Stimulated activated CD4-positive, alpha-beta T cell treated with anti-CD3 and anti-CD28 coated beads, Interleukin-1b, Interleukin-23, amount 100 ng/mL, for 1 hour (primary cell): ENCODE results near the gene HBD.
"Not testable (repeated sequence)": the region's sequence is repeated elsewhere in the genome, so short reads cannot be mapped to it uniquely, and the experiment has no call there.

Experiments used
- DNase-seq, 2 donors: peaks; one replicate each; pipeline ENCODE4 v3.0.0-alpha.2; 2020; ENCODE audit warnings: low read depth in 2 of 2

Gene HBD

GRCh38 chr11:5253440-5253839, 19.2 kb upstream of the HBD start:
- DNase-seq, result not testable (repeated sequence)

GRCh38 chr11:5252919-5253265, 18.6 kb upstream of the HBD start:
- no peak for DNase-seq

- no peak for DNase-seq
Observed at GRCh38 chr11:5252192-5252918, 18.1 kb upstream of the HBD start.

- DNase-seq, result no peak
Observed at GRCh38 chr11:5251746-5252145, 17.5 kb upstream of the HBD start.

- no peak for DNase-seq
Observed at GRCh38 chr11:5250543-5251204, 16.4 kb upstream of the HBD start.

GRCh38 chr11:5249807-5250396, 15.6 kb upstream of the HBD start, which contains the start of gene HBG1:
Gene HBG1, minus strand, starts transcription at chr11:5249857. Its CDS starts 53 bp downstream, at chr11:5249804.
- DNase-seq, result not testable (repeated sequence)

GRCh38 chr11:5248498-5248897, 14.2 kb upstream of the HBD start:
- DNase-seq, result not testable (repeated sequence)

- DNase-seq, result no peak
Observed at GRCh38 chr11:5247472-5248192, 13.3 kb upstream of the HBD start.

- DNase-seq, result no peak
Observed at GRCh38 chr11:5246772-5247471, 12.6 kb upstream of the HBD start.

GRCh38 chr11:5245155-5245554, 10.9 kb upstream of the HBD start:
- no peak for DNase-seq

GRCh38 chr11:5243816-5244180, 9.5 kb upstream of the HBD start:
- DNase-seq, result no peak

GRCh38 chr11:5242933-5243815, 8.9 kb upstream of the HBD start:
- DNase-seq, result no peak

GRCh38 chr11:5242208-5242607, 7.9 kb upstream of the HBD start:
- no peak for DNase-seq

GRCh38 chr11:5241458-5241857, 7.2 kb upstream of the HBD start:
- no peak for DNase-seq

GRCh38 chr11:5240458-5240857, 6.2 kb upstream of the HBD start:
- DNase-seq, result no peak

- DNase-seq, result no peak
Observed at GRCh38 chr11:5240056-5240455, 5.8 kb upstream of the HBD start.

- DNase-seq, result no peak
Observed at GRCh38 chr11:5239046-5239445, 4.8 kb upstream of the HBD start.

- no peak for DNase-seq
Observed at GRCh38 chr11:5238486-5238885, 4.2 kb upstream of the HBD start.

GRCh38 chr11:5237420-5237819, 3.1 kb upstream of the HBD start:
- no peak for DNase-seq

- DNase-seq, result no peak
Observed at GRCh38 chr11:5235364-5236095, 1.2 kb upstream of the HBD start.
